Tibial nerve (tissue), 4 donors: ENCODE measurements around the gene CAMK1D.

Source experiments
- CTCF ChIP-seq, 5 experiments: fragments of 200-600 bp in 3 of 5; fragments of 450-650 bp in 2 of 5; sonication (generic) in 3 of 5; IDR thresholded peaks; one replicate each; pipeline ENCODE4 v1.5.1; 2016 to 2019; ENCODE audit warnings: antibody characterized with exemption in 5 of 5, mild to moderate bottlenecking in 3 of 5, moderate library complexity in 2 of 5
- EP300 ChIP-seq, 2 donors: sonication (generic); formaldehyde crosslinking; IDR thresholded peaks; one replicate each; pipeline ENCODE4 v1.6.1; 2017; ENCODE audit warnings: antibody characterized with exemption in 2 of 2, mild to moderate bottlenecking in 1 of 2
- POLR2A ChIP-seq, 2 donors: fragments of 450-650 bp; IDR thresholded peaks; one replicate each; pipeline ENCODE4 v1.6.1; 2017; ENCODE audit warnings: antibody characterized with exemption in 2 of 2, mild to moderate bottlenecking in 2 of 2, moderate library complexity in 2 of 2

GRCh38 chr10:12502526-12503274 is 153.4 kb downstream of the CAMK1D start:
- TF ChIP-seq EP300 (IDR thresholded peaks at IDR 0.05) (no peak), CTCF (IDR thresholded peaks at IDR 0.05) (no peak), POLR2A (IDR thresholded peaks at IDR 0.05) (no peak)
